ENCODE measurements around the gene RPS6KL1.

RPS6KL1 gene

GRCh38 chr14:74922752-74923401, at the start of gene RPS6KL1:
Gene RPS6KL1, minus strand, starts transcription at chr14:74923260. Its CDS starts 1,719 bp downstream, at chr14:74921541.
- DNase-seq: peak; percentile 73 to 85

GRCh38 chr14:74968811-74969210, 45.8 kb upstream of the RPS6KL1 start:
- no peak for DNase-seq

- DNase-seq: no peak
Measured at GRCh38 chr14:74965486-74966153, 42.6 kb upstream of the RPS6KL1 start.

- DNase-seq: no peak
Measured at GRCh38 chr14:74964787-74965485, 41.9 kb upstream of the RPS6KL1 start.

- no peak for DNase-seq
Measured at GRCh38 chr14:74963705-74964271, 40.7 kb upstream of the RPS6KL1 start.

GRCh38 chr14:74963178-74963704, 40.2 kb upstream of the RPS6KL1 start:
- DNase-seq: no peak

- peak; percentile 11 to 39 for DNase-seq
Measured at GRCh38 chr14:74962493-74962892, 39.4 kb upstream of the RPS6KL1 start.

- DNase-seq: no peak
Measured at GRCh38 chr14:74962046-74962445, 39.0 kb upstream of the RPS6KL1 start.

- DNase-seq: no peak
Measured at GRCh38 chr14:74961238-74961911, 38.3 kb upstream of the RPS6KL1 start.

GRCh38 chr14:74960736-74961135, 37.7 kb upstream of the RPS6KL1 start:
- DNase-seq: no peak

GRCh38 chr14:74959596-74960180, 36.6 kb upstream of the RPS6KL1 start:
- no peak for DNase-seq

- DNase-seq: no peak
Measured at GRCh38 chr14:74956280-74957072, 33.4 kb upstream of the RPS6KL1 start.

GRCh38 chr14:74956027-74956279, 32.9 kb upstream of the RPS6KL1 start:
- no peak for DNase-seq

- DNase-seq: peak; percentile 6 to 12
Measured at GRCh38 chr14:74955229-74956026, 32.4 kb upstream of the RPS6KL1 start, which contains the start of gene PGF. Gene PGF, minus strand, starts transcription at chr14:74955597. Its CDS starts 355 bp downstream, at chr14:74955242.

- no peak for DNase-seq
Measured at GRCh38 chr14:74954947-74955228, 31.8 kb upstream of the RPS6KL1 start.

- no peak for DNase-seq
Measured at GRCh38 chr14:74954232-74954946, 31.3 kb upstream of the RPS6KL1 start.

DNA sequence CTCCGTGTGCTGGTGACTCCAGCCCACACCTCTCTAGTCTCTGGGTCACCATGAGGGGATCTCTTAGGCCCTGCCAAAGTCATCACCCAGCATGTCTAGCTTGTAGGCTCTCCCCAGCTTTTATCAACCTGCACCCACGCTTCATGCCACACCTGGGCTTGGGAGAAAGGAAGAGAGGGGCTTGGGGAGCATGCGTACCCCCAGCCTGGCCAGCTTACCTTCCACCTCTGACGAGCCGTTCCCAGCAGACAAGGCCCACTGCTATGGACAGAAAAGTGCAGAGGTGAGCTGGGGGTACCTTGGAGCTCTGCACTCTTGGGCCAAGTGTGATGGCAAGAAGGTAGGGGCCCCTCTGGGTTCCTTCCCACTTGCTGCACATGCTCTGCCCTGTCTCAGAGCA, 30.6 kb upstream of the RPS6KL1 start:
- no peak for DNase-seq

- DNase-seq: no peak
Measured at GRCh38 chr14:74952697-74953484, 29.8 kb upstream of the RPS6KL1 start.

DNA sequence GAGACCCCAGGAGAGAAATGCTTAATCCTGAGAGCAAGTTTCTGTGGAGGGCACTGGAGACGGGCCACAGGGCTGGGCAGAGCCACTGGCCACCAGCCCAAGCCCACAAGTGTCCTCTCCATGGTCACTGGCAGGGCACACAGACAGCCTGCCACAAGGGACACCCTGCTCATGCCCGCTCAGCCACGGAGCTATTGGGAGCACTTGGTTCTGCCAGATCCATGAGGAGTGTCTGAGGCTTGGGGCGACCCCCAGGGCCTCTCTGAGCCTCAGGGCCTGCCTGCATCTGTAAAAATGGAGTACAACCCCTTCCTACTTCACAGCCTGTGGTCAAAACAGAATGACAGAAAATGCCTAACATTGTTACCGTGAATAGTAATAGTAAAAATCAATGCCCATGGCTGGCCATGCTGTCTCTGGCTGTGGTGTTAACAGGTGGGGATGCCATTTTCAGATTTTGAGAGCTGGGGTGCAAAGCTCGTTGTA, 29.2 kb upstream of the RPS6KL1 start:
- DNase-seq: no peak

Data from Kasumi-1 (cell line).